HG02981 (cell line): ENCODE results near the gene POU6F2.

Experiments used
- ATAC-seq: cut with Tn5 transposase; IDR thresholded peaks from one replicate; pipeline ENCODE4 v1.9.1; 2021; ENCODE audit warnings: mild to moderate bottlenecking, moderate library complexity; ENCODE audit not compliant: unreplicated experiment

POU6F2 gene

GRCh38 chr7:39056153-39056552 is 78.4 kb downstream of the POU6F2 start:
- no peak for ATAC-seq

GRCh38 chr7:39062811-39063210 is 85.1 kb downstream of the POU6F2 start:
- no peak for ATAC-seq

GRCh38 chr7:39069031-39069430 is 91.3 kb downstream of the POU6F2 start:
- no peak for ATAC-seq

GRCh38 chr7:39069896-39070881 is 92.5 kb downstream of the POU6F2 start:
- ATAC-seq: no peak

- no peak for ATAC-seq
Measured at GRCh38 chr7:39071116-39071515, 93.4 kb downstream of the POU6F2 start.

- ATAC-seq: no peak
Measured at GRCh38 chr7:39073432-39073831, 95.7 kb downstream of the POU6F2 start.

GRCh38 chr7:39075210-39075609 is 97.5 kb downstream of the POU6F2 start:
- no peak for ATAC-seq

- ATAC-seq: no peak
Measured at GRCh38 chr7:39083781-39084180, 106.1 kb downstream of the POU6F2 start.

- ATAC-seq: no peak
Measured at GRCh38 chr7:39084349-39084748, 106.6 kb downstream of the POU6F2 start.

GRCh38 chr7:39085189-39085588 is 107.5 kb downstream of the POU6F2 start:
- no peak for ATAC-seq

- no peak for ATAC-seq
Measured at GRCh38 chr7:39085590-39086049, 107.9 kb downstream of the POU6F2 start.

GRCh38 chr7:39086638-39087360 is 109.1 kb downstream of the POU6F2 start:
- ATAC-seq: no peak

- ATAC-seq: no peak
Measured at GRCh38 chr7:39088730-39089593, 111.3 kb downstream of the POU6F2 start.

- no peak for ATAC-seq
Measured at GRCh38 chr7:39091145-39091544, 113.4 kb downstream of the POU6F2 start.

- ATAC-seq: no peak
Measured at GRCh38 chr7:39091774-39092173, 114.1 kb downstream of the POU6F2 start.

GRCh38 chr7:39094731-39095130 is 117.0 kb downstream of the POU6F2 start:
- ATAC-seq: no peak

- ATAC-seq: no peak
Measured at GRCh38 chr7:39095875-39096619, 118.3 kb downstream of the POU6F2 start.

- no peak for ATAC-seq
Measured at GRCh38 chr7:39098506-39098905, 120.8 kb downstream of the POU6F2 start.

- no peak for ATAC-seq
Measured at GRCh38 chr7:39099146-39099545, 121.4 kb downstream of the POU6F2 start.

- no peak for ATAC-seq
Measured at GRCh38 chr7:39100270-39100669, 122.6 kb downstream of the POU6F2 start.
